Neural progenitor cell (in vitro differentiated cells): Measurements from ENCODE around the gene ABHD13. TPM values are rescaled to one million over a fixed set of nuclear protein-coding genes. Genes with fewer than 3 reads are reported as not detected.

ENCODE experiments used
- DNase-seq: peaks from one replicate; pipeline ENCODE4 v3.0.0-alpha.2; 2016; ENCODE audit warnings: low spot score
- H2AFZ ChIP-seq: fragments of 200-600 bp; sonication (generic); replicated peaks from 2 replicates; pipeline ENCODE4 v1.6.1; 2016; ENCODE audit warnings: antibody characterized with exemption
- H3F3A ChIP-seq: fragments of 200-600 bp; sonication (generic); 2 replicates; pipeline ENCODE4 v1.6.1; 2016; ENCODE audit warnings: antibody characterized with exemption, low read depth
- H3K27ac ChIP-seq: fragments of 200-600 bp; sonication (generic); 2 replicates; pipeline ENCODE4 v1.5.1; 2016; ENCODE audit warnings: mild to moderate bottlenecking
- H3K27me3 ChIP-seq: fragments of 200-600 bp; sonication (generic); 2 replicates; pipeline ENCODE4 v1.6.1; 2016; ENCODE audit warnings: mild to moderate bottlenecking, moderate library complexity
- H3K36me3 ChIP-seq: fragments of 200-600 bp; sonication (generic); 2 replicates; pipeline ENCODE4 v1.5.1; 2016
- H3K4me1 ChIP-seq: fragments of 200-600 bp; sonication (generic); 2 replicates; pipeline ENCODE4 v1.6.1; 2016; ENCODE audit warnings: mixed run types
- H3K4me2 ChIP-seq: fragments of 200-600 bp; sonication (generic); 2 replicates; pipeline ENCODE4 v1.6.1; 2016
- H3K4me3 ChIP-seq: fragments of 200-600 bp; sonication (generic); 2 replicates; pipeline ENCODE4 v1.5.1; 2016
- H3K79me2 ChIP-seq: fragments of 200-600 bp; sonication (generic); 2 replicates; pipeline ENCODE4 v1.6.1; 2016; ENCODE audit warnings: low read depth
- H3K9ac ChIP-seq: fragments of 200-600 bp; sonication (generic); 2 replicates; pipeline ENCODE4 v1.6.1; 2016
- H3K9me3 ChIP-seq: fragments of 200-600 bp; sonication (generic); 2 replicates; pipeline ENCODE4 v1.5.1; 2016; ENCODE audit warnings: low read depth
- H4K20me1 ChIP-seq: fragments of 200-600 bp; sonication (generic); 2 replicates; pipeline ENCODE4 v1.6.1; 2016; ENCODE audit warnings: low read depth
- H3K27ac Mint-ChIP-seq: 3 replicates; pipeline ENCODE4 v1.8.0; 2021; ENCODE audit warnings: mixed read lengths
- H3K27me3 Mint-ChIP-seq: 2 replicates; pipeline ENCODE4 v1.8.0; 2022; ENCODE audit warnings: low read depth, mild to moderate bottlenecking, inconsistent platforms, moderate library complexity, mixed read lengths; ENCODE audit not compliant: insufficient read depth
- H3K36me3 Mint-ChIP-seq: 3 replicates; pipeline ENCODE4 v1.8.0; 2021; ENCODE audit warnings: mixed read lengths
- H3K4me1 Mint-ChIP-seq: 3 replicates; pipeline ENCODE4 v1.8.0; 2021; ENCODE audit warnings: mixed read lengths
- H3K4me3 Mint-ChIP-seq: 3 replicates; pipeline ENCODE4 v1.8.0; 2021; ENCODE audit warnings: mild to moderate bottlenecking, moderate library complexity, mixed read lengths
- H3K9me3 Mint-ChIP-seq: 3 replicates; pipeline ENCODE4 v1.8.0; 2020; ENCODE audit warnings: mixed read lengths
- CTCF ChIP-seq: fragments of 200-600 bp; sonication (generic); IDR thresholded peaks from 2 replicates; pipeline ENCODE4 v1.5.1; 2017; ENCODE audit warnings: antibody characterized with exemption, mild to moderate bottlenecking
- EZH2 ChIP-seq: fragments of 200-600 bp; sonication (generic); IDR thresholded peaks from 2 replicates; pipeline ENCODE4 v1.6.1; 2017; ENCODE audit warnings: antibody characterized with exemption, mild to moderate bottlenecking, moderate library complexity
- EZH2phosphoT487 ChIP-seq: fragments of 200-600 bp; sonication (generic); IDR thresholded peaks from 2 replicates; pipeline ENCODE4 v1.6.1; 2017; ENCODE audit warnings: antibody characterized with exemption
- total RNA-seq: library from RNA; depleted of rRNA; stranded (reverse); fragments of >200 nt; gene quantifications from 2 replicates; pipeline ENCODE4 v1.2.3, GENCODE V29; 2015; ENCODE audit warnings: low replicate concordance

The ABHD13 gene
- total RNA-seq = 10.7 and 17.6 TPM in 2 replicates

- H3K4me3 Mint-ChIP-seq = peak within 1 kb of the TSS; percentile 94
- peaks cover 32% of the 10 kb centered on the region for H3K4me1 Mint-ChIP-seq
- peaks cover 16% of the 10 kb centered on the region for H3F3A ChIP-seq
- H3K27me3 Mint-ChIP-seq = peaks cover 2% of the 10 kb centered on the region
- peak within 1 kb of the TSS; percentile 61 for H3K27ac ChIP-seq
- H3K27me3 ChIP-seq = no peaks in the 10 kb centered on the region
- H3K9me3 Mint-ChIP-seq = no peaks in the 10 kb centered on the region
- no peaks in the 10 kb centered on the region for H3K36me3 ChIP-seq
- H3K4me1 ChIP-seq = peaks cover 13% of the 10 kb centered on the region
- peak within 1 kb of the TSS; percentile 87 for H3K27ac Mint-ChIP-seq
- no peaks in the 10 kb centered on the region for H3K36me3 Mint-ChIP-seq
- peak; percentile 94 for DNase-seq
- H3K4me2 ChIP-seq = peak within 1 kb of the TSS; percentile 88
- peak within 1 kb of the TSS; percentile 86 for H2AFZ ChIP-seq
- TF ChIP-seq EZH2 = peak; percentile 43
- TF ChIP-seq CTCF = no peak
- H3K4me3 ChIP-seq = peak within 1 kb of the TSS; percentile 91
- no peaks in the 10 kb centered on the region for H3K9me3 ChIP-seq
- peaks cover 59% of the 10 kb centered on the region for H3K79me2 ChIP-seq
- peak within 1 kb of the TSS; percentile 78 for H3K9ac ChIP-seq
- H4K20me1 ChIP-seq = peaks cover 20% of the 10 kb centered on the region
Measured at GRCh38 chr13:108218044-108218974, at the start of gene ABHD13. Gene ABHD13, plus strand, starts transcription at chr13:108218392. Its CDS starts 10,827 bp downstream, at chr13:108229219.

- H3K27me3 Mint-ChIP-seq = peaks cover under 1% of the 10 kb centered on the region
- Histone ChIP-seq H3K9me3 (no peaks in the 10 kb centered on the region), H3K4me2 (no peak overlapping the region), H3K27me3 (no peaks in the 10 kb centered on the region), H3K4me1 (no peaks in the 10 kb centered on the region), H3K36me3 (no peaks in the 10 kb centered on the region), H2AFZ (no peak overlapping the region), H3F3A (no peaks in the 10 kb centered on the region), H3K9ac (no peak overlapping the region), H3K27ac (no peak overlapping the region), H3K79me2 (no peaks in the 10 kb centered on the region), H3K4me3 (no peak overlapping the region), H4K20me1 (no peaks in the 10 kb centered on the region)
- peaks cover 23% of the 10 kb centered on the region for H3K9me3 Mint-ChIP-seq
- DNase-seq = no peak
- TF ChIP-seq CTCF (no peak), EZH2 (no peak), EZH2phosphoT487 (no peak)
- H3K4me1 Mint-ChIP-seq = peaks cover 3% of the 10 kb centered on the region
- H3K4me3 Mint-ChIP-seq = no peak overlapping the region
- no peaks in the 10 kb centered on the region for H3K36me3 Mint-ChIP-seq
- no peak overlapping the region for H3K27ac Mint-ChIP-seq
Measured at GRCh38 chr13:108168929-108169328, 49.3 kb upstream of the ABHD13 start.

- Histone ChIP-seq H3K36me3 (no peaks in the 10 kb centered on the region), H4K20me1 (no peaks in the 10 kb centered on the region), H3K9ac (no peak overlapping the region), H3K9me3 (no peaks in the 10 kb centered on the region), H3K27me3 (no peaks in the 10 kb centered on the region), H3K4me2 (no peak overlapping the region), H3K4me1 (no peaks in the 10 kb centered on the region), H3K79me2 (no peaks in the 10 kb centered on the region), H3K27ac (no peak overlapping the region), H2AFZ (no peak overlapping the region), H3F3A (no peaks in the 10 kb centered on the region), H3K4me3 (no peak overlapping the region)
- Mint-ChIP-seq H3K27ac (no peak overlapping the region), H3K4me3 (no peak overlapping the region), H3K27me3 (peaks cover 4% of the 10 kb centered on the region), H3K4me1 (no peaks in the 10 kb centered on the region), H3K36me3 (no peaks in the 10 kb centered on the region), H3K9me3 (peaks cover 26% of the 10 kb centered on the region)
- TF ChIP-seq CTCF = peak; percentile 52
- no peak for TF ChIP-seq EZH2phosphoT487
- TF ChIP-seq EZH2 = no peak
- DNase-seq = peak; percentile 33
Measured at GRCh38 chr13:108176685-108177274, 41.4 kb upstream of the ABHD13 start.
